Inferior parietal cortex (tissue), 1 donor: ENCODE measurements around the gene GABRG3.
A peak's percentile ranks its signal among the peaks of the same experiment; 100 is the strongest.
"Not testable (repeated sequence)": the region's sequence is repeated elsewhere in the genome, so short reads cannot be mapped to it uniquely, and the experiment has no call there.

Experiments used
- DNase-seq: peaks from one replicate; pipeline ENCODE4 v3.0.0-alpha.2; 2016; ENCODE audit errors: extremely low spot score

Gene GABRG3

GRCh38 chr15:27330326-27330725 is 359.3 kb downstream of the GABRG3 start:
- DNase-seq: no peak

GRCh38 chr15:27336676-27337075 is 365.7 kb downstream of the GABRG3 start:
- DNase-seq: no peak

DNA sequence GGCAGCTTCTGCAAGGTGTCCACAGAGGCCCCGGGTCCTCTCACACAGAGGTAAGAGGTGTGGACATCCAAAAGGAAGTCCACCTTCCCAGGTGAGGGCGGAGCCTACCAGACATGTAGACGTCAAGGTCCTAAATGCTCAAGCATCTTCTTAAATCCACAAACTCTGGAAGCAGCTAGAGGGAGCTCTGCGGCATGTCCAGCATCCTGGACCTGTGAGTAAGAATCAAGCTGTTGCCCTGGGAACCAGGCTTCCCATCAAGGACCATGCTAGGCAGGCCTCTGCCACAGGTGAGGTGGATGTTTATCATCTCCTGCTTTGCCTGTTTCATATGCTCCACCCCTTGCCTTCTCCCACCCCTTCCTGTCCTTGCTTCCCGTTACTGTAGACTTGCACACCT is 368.2 kb downstream of the GABRG3 start:
- no peak for DNase-seq

- DNase-seq: no peak
These were observed 370.9 kb downstream of the GABRG3 start for GRCh38 chr15:27341780-27342343.

GRCh38 chr15:27342991-27343390 is 372.0 kb downstream of the GABRG3 start:
- DNase-seq: no peak

DNA sequence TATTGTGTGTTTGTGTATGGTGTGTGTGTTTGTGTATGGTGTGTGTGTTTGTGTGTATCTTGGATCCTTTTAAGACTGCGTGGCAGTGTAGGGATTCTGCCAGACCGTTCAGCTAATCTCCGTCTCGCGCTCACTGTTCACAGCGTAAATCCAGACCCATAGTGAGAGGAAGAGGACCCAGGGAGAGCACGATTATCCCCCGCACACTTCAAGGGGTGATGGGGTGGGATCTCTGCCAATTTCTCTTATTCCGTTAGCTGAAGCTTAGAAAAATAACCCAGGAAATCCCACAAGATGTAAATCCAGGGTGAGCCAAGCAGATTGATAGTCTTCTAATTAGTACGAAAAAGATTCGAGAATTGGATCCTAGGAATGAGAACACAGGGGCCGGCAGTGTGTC is 381.2 kb downstream of the GABRG3 start:
- no peak for DNase-seq

GRCh38 chr15:27353856-27354255 is 382.9 kb downstream of the GABRG3 start:
- no peak for DNase-seq

DNA sequence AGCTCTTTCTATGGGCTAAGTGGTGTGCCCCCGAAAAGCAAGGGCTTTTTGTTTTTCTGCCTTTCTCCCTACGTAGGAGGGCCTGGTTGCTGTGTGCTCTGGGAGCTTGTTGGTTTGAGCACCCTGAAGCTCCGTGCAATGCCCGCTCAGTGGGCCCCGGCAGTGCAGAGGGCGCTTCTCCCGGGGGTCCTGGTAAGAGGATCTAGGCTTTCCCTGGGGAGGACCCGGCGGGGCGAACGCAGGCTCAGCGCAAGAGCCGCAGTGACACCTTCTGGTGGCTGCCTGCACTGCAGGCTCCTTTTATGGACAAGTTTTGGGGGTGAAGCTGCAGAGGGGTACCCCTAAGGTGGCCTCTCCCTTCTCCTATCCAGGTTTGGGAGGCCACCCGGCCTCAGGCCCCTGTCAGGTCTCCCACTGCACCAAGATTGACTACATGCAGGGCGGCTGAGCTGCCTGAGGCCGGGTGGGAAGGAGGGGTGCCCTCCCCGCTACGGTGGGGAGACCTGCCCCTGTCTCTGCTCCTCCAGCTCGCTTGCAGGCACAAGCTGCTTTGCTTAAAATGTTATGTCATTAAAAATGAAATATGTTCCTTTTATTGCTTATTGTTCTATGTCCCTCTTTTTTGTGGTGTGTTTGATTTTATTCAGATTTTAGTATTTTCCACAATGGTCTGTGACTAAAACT is 387.9 kb downstream of the GABRG3 start:
- DNase-seq: peak; percentile 68

DNA sequence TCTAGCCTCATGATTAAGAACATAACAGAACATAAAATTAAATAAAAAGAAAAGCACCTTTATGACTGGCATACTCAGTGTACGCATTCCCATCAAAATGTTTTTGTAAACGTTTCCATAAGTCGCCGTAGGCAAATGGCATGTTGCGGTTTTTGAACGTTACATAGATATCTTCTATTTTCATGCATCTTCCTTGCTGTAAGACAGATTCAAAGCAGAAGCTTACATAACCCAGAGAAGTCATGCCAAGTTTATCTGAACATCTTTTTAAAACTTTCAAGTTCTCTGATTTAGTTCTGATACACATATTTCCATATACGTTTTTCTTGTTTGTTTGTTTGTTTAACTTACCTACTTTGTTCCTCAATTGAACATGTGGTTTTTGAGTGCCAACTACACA is 388.6 kb downstream of the GABRG3 start:
- DNase-seq: peak; percentile 59

- no peak for DNase-seq
These were observed 389.3 kb downstream of the GABRG3 start for GRCh38 chr15:27360316-27360715.

DNA sequence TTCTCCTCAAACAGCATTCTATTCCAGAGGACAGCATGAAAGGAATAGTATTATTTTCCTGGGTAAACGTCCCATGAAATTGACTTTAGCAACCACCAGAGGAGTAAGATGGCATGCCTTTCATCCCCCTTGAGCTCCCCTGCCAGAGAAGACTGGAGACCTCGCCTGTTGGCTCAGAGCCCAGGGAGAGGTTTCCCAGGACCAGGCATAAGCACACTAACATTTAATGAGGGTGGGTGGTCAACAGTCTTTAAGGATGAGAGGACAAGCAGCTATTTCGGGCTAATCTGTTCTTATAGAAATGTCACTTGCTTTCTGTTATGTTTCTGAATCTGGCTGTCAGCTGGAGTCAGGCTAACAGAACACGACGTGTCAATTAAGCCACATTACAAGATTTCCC is 390.5 kb downstream of the GABRG3 start:
- no peak for DNase-seq

DNA sequence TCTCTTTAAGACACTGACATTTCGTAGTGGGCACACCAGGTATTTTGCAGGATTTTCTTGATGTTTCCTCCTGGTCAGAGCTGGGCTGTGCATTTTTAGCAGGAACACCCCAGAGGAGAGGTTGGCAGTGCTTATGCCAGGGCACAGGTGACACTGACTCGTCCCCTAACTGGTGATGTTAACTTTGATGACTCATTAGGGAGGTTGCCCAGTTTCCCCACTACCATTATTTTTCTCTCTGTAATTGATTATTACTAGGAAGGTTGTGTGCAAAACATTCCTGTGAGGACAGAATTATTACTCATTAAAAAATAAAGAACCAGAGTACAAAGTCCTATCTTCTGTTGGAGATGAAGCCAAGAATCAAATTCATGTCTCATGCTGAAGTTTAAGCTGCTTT is 394.5 kb downstream of the GABRG3 start:
- DNase-seq: no peak

DNA sequence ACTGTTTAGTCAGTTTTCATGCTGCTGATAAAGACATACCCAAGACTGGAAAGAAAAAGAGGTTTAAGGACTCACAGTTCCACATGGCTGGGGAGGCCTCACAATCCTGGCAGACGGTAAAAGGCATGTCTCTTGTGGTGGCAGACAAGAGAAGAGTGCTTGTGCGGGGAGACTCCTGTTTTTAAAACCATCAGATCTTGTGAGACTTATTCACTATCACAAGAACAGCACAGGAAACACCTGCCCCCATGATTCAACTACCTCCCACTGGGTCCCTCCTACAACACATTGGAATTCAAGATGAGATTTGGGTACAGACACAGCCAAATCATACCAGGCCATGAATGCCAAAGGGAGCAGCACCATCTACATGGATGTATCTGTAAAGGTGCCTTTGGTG is 406.4 kb downstream of the GABRG3 start:
- not testable (repeated sequence) for DNase-seq

- DNase-seq: no peak
These were observed 411.5 kb downstream of the GABRG3 start for GRCh38 chr15:27382361-27383025.

DNA sequence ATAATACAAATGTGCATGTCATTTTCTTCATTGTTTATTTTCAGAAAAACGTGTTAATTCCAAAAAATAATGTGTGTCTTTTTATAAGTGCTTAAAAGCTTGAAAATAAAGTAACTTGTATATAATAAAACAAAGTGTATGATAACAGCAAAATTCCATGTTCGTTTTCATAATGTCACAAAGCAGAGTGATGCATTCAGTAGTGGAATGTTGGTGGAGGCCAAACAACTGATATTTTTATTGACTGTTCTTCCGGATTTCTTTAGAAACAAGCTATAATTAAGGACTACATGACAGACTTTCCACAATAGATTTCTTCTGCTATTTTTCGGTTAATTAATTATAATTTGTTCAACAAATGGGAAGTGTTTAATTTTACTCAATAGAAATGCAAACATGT is 412.7 kb downstream of the GABRG3 start:
- DNase-seq: no peak

- DNase-seq: no peak
These were observed 421.2 kb downstream of the GABRG3 start for GRCh38 chr15:27392163-27392562.

GRCh38 chr15:27396521-27396920 is 425.5 kb downstream of the GABRG3 start:
- no peak for DNase-seq

- no peak for DNase-seq
These were observed 426.0 kb downstream of the GABRG3 start for GRCh38 chr15:27396996-27397395.

DNA sequence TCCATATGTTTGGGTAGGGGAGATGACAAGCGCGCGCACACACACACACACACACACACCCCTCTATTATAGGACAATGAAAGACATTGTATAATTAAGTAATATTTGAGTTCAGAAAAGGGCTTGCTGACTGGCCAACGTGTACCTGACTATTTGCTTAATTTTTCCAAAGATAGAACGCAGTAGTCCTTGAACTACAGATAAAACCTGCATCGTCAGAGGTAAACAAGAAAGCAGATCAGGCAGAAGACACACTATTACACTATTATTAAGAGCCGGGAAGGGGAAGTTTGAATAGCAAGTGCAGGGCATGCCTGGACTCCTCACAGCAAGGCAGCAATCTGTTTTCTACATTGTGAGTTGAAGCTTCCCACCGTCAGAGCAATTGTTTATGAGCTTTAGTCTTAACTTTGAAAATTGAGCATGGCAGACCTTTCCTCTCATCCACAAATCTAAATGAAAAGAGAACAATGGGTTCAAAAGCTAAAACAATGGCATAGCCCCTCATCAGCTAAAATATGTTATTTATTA is 427.7 kb downstream of the GABRG3 start:
- DNase-seq: no peak

- DNase-seq: no peak
These were observed 428.3 kb downstream of the GABRG3 start for GRCh38 chr15:27399241-27399640.

GRCh38 chr15:27401471-27401870 is 430.5 kb downstream of the GABRG3 start:
- no peak for DNase-seq

DNA sequence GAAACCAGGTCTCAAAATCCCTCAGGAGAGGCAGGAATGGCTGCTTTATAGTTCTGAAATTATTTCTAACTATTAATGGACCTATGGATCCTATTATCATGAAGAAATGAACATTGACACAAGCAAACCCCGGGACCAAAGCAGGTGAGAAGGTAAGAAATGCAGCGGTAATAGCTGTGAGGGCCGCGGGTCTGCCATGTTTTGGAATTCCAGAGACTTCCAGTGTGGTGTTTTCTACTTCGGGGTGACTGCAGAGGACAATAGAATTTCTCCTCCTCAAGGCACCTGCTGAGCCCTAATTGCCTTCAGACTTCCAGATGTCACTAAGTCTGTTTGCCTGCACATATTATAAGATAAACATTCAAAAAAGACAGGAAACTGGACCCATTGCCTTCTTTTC is 437.4 kb downstream of the GABRG3 start:
- no peak for DNase-seq

- no peak for DNase-seq
These were observed 440.1 kb downstream of the GABRG3 start for GRCh38 chr15:27410996-27411605.
